ENCODE data around the gene LRIG1.
A peak's percentile ranks its signal among the peaks of the same experiment; 100 is the strongest.

LRIG1 gene

GRCh38 chr3:66441692-66442091 lies 59.1 kb downstream of the LRIG1 start:
- TF ChIP-seq EZH2phosphoT487 (IDR thresholded peaks at IDR 0.05; ENCODE audit: low read depth) (no peak), CTCF (IDR thresholded peaks at IDR 0.05; ENCODE audit: low read depth, low read length) (no peak)
- no peaks in the 10 kb centered on the region; the same call in 1 of the 2 replicates for H4K20me1 ChIP-seq (ENCODE audit: insufficient read depth, low read length)
- no peak overlapping the region for H3K4me3 ChIP-seq (ENCODE audit: low read length)
- H2AFZ ChIP-seq (ENCODE audit: low read depth, low read length): no peak overlapping the region
- no peak overlapping the region for H3K9ac ChIP-seq (ENCODE audit: low read length)
- peaks cover 5% of the 10 kb centered on the region for H3K36me3 ChIP-seq (replicated peaks; ENCODE audit: low read depth, low read length)
- H3K4me2 ChIP-seq (ENCODE audit: low read length): no peak overlapping the region
- no peak overlapping the region for H3K27ac ChIP-seq (ENCODE audit: low read length)
- H3K4me1 ChIP-seq (ENCODE audit: low read length): peaks cover 15% of the 10 kb centered on the region
- no peaks in the 10 kb centered on the region; the same call in 1 of the 2 replicates for H3K79me2 ChIP-seq (ENCODE audit: low read length)
- H3K27me3 ChIP-seq (ENCODE audit: low read depth, low read length): no peaks in the 10 kb centered on the region
- no peaks in the 10 kb centered on the region for H3K9me3 ChIP-seq (ENCODE audit: insufficient read depth, low read length)

- Histone ChIP-seq H3K4me3 (ENCODE audit: low read length) (no peak overlapping the region), H4K20me1 (ENCODE audit: insufficient read depth, low read length) (no peaks in the 10 kb centered on the region; the same call in 1 of the 2 replicates), H3K9me3 (ENCODE audit: insufficient read depth, low read length) (no peaks in the 10 kb centered on the region), H3K36me3 (replicated peaks; ENCODE audit: low read depth, low read length) (peaks cover 5% of the 10 kb centered on the region), H3K4me2 (ENCODE audit: low read length) (no peak overlapping the region), H3K27me3 (ENCODE audit: low read depth, low read length) (no peaks in the 10 kb centered on the region), H3K79me2 (ENCODE audit: low read length) (no peaks in the 10 kb centered on the region; the same call in 1 of the 2 replicates), H3K4me1 (ENCODE audit: low read length) (peaks cover 15% of the 10 kb centered on the region), H3K27ac (ENCODE audit: low read length) (no peak overlapping the region), H2AFZ (ENCODE audit: low read depth, low read length) (no peak overlapping the region), H3K9ac (ENCODE audit: low read length) (no peak overlapping the region)
- TF ChIP-seq CTCF (IDR thresholded peaks at IDR 0.05; ENCODE audit: low read depth, low read length) (no peak), EZH2phosphoT487 (IDR thresholded peaks at IDR 0.05; ENCODE audit: low read depth) (no peak)
These were observed 59.7 kb downstream of the LRIG1 start for GRCh38 chr3:66441129-66441528.

DNA sequence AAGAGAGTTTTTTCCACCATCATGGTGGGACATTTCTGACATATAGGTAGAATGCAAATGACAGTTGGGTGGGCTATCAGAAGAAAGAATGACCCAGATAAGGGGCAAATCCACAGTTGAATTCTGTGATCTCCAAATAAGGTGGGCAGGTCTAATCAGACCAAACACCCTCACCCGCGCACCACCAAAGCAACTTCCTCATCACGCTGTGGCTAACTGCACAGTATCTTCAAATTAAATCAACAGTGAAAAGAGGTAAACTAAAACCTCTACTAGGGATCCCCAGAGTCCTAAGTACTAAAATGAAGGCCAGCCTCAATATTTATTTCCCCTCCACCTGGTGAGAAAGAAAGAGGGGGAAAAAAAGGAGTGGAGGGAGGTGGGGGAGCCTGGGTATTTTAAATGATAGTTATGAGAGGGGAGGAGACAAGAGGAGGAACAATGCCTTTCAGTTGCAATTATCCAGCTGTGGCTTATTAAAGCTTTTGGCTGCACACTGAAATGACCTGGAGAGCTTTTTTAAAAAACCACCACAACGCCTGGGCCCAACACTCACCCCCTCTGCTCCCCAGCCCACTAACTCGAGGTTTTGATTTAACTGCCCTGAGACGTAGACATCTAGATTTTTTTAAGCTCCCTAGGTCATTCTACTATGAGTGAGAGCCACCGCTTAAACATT lies 61.0 kb downstream of the LRIG1 start:
- peaks cover 15% of the 10 kb centered on the region for H3K4me1 ChIP-seq (ENCODE audit: low read length)
- TF ChIP-seq CTCF (IDR thresholded peaks at IDR 0.05; ENCODE audit: low read depth, low read length) (no peak), EZH2phosphoT487 (IDR thresholded peaks at IDR 0.05; ENCODE audit: low read depth) (no peak)
- no peaks in the 10 kb centered on the region for H3K27me3 ChIP-seq (ENCODE audit: low read depth, low read length)
- H2AFZ ChIP-seq (ENCODE audit: low read depth, low read length): no peak overlapping the region
- no peaks in the 10 kb centered on the region for H3K9me3 ChIP-seq (ENCODE audit: insufficient read depth, low read length)
- no peaks in the 10 kb centered on the region; the same call in 1 of the 2 replicates for H3K79me2 ChIP-seq (ENCODE audit: low read length)
- no peak overlapping the region for H3K27ac ChIP-seq (ENCODE audit: low read length)
- peak overlapping the region; percentile 53 for H3K4me2 ChIP-seq (ENCODE audit: low read length)
- H3K4me3 ChIP-seq (ENCODE audit: low read length): peak overlapping the region; percentile 28
- no peaks in the 10 kb centered on the region; the same call in 1 of the 2 replicates for H4K20me1 ChIP-seq (ENCODE audit: insufficient read depth, low read length)
- no peak overlapping the region for H3K9ac ChIP-seq (ENCODE audit: low read length)
- H3K36me3 ChIP-seq (replicated peaks; ENCODE audit: low read depth, low read length): peaks cover 5% of the 10 kb centered on the region

GRCh38 chr3:66438046-66438445 lies 62.8 kb downstream of the LRIG1 start:
- Histone ChIP-seq H3K4me1 (ENCODE audit: low read length) (peaks cover 15% of the 10 kb centered on the region), H3K9me3 (ENCODE audit: insufficient read depth, low read length) (no peaks in the 10 kb centered on the region), H4K20me1 (ENCODE audit: insufficient read depth, low read length) (peaks cover 7% of the 10 kb centered on the region; the same call in 1 of the 2 replicates), H2AFZ (ENCODE audit: low read depth, low read length) (no peak overlapping the region), H3K9ac (ENCODE audit: low read length) (no peak overlapping the region), H3K27me3 (ENCODE audit: low read depth, low read length) (no peaks in the 10 kb centered on the region), H3K27ac (ENCODE audit: low read length) (no peak overlapping the region), H3K79me2 (ENCODE audit: low read length) (peaks cover 7% of the 10 kb centered on the region), H3K4me2 (ENCODE audit: low read length) (no peak overlapping the region), H3K4me3 (ENCODE audit: low read length) (no peak overlapping the region), H3K36me3 (replicated peaks; ENCODE audit: low read depth, low read length) (peaks cover 5% of the 10 kb centered on the region)
- no peak for TF ChIP-seq EZH2phosphoT487 (IDR thresholded peaks at IDR 0.05; ENCODE audit: low read depth)
- no peak for TF ChIP-seq CTCF (IDR thresholded peaks at IDR 0.05; ENCODE audit: low read depth, low read length)

Data from OCI-LY3 (cell line).